ENCODE data around the gene EIF2AK3. TPM values are rescaled to one million over a fixed set of nuclear protein-coding genes. Genes with fewer than 3 reads are reported as not detected.

The EIF2AK3 gene
- total and polyA plus RNA-seq, 2 of the 4 experiments (the other 2 are of a cell fraction) = 7.9 to 22.8 TPM

- Histone ChIP-seq H3K18ac (ENCODE audit: low read depth, low read length) (no peak overlapping the region), H3K4me3 (ENCODE audit: insufficient read depth, low read depth, low read length) (no peak overlapping the region), H3K4me2 (ENCODE audit: low read depth, low read length) (no peak overlapping the region), H2AK9ac (replicated peaks; ENCODE audit: low read depth, low read length, poor library complexity) (no peak overlapping the region), H3K9ac (ENCODE audit: low read depth, low read length) (no peak overlapping the region), H3K23ac (ENCODE audit: low read depth, low read length) (no peak overlapping the region; the same call in 1 of the 2 replicates), H3K56ac (ENCODE audit: extremely low read depth, insufficient read depth, low read length) (no peak overlapping the region), H2BK5ac (ENCODE audit: low read depth, low read length, poor library complexity, severe bottlenecking) (no peak overlapping the region), H4K5ac (ENCODE audit: low read depth, low read length) (no peak overlapping the region), H3K36me3 (ENCODE audit: control insufficient read depth, insufficient read depth, low read length) (peaks cover 2% of the 10 kb centered on the region), H2BK15ac (ENCODE audit: low read depth, low read length) (no peak overlapping the region), H3K4ac (ENCODE audit: low read depth, low read length) (no peak overlapping the region), H4K91ac (ENCODE audit: insufficient read depth, low read depth, low read length) (no peak overlapping the region), H3K14ac (replicated peaks; ENCODE audit: low read depth, low read length) (no peak overlapping the region), H3K27ac (ENCODE audit: insufficient read depth, low read length) (no peak overlapping the region), H2BK20ac (ENCODE audit: low read depth, low read length) (no peak overlapping the region), H2AK5ac (ENCODE audit: low read depth, low read length) (no peak overlapping the region), H4K8ac (ENCODE audit: low read depth in 2 of 2, low read length in 2 of 2) (no peak overlapping the region), H3K9me1 (ENCODE audit: insufficient read depth, low read length) (peaks cover 8% of the 10 kb centered on the region), H2AFZ (replicated peaks; ENCODE audit: low read length, poor library complexity) (no peak overlapping the region), H3K9me3 (ENCODE audit: control insufficient read depth, insufficient read depth, low read length) (no peaks in the 10 kb centered on the region), H3K79me1 (ENCODE audit: low read depth in 1 of 2, low read length in 2 of 2) (peaks cover 39 to 73% of the 10 kb centered on the region in 2 experiments), H3K27me3 (ENCODE audit: control insufficient read depth, insufficient read depth, low read length) (no peaks in the 10 kb centered on the region), H4K20me1 (ENCODE audit: insufficient read depth, low read length) (peaks cover 48% of the 10 kb centered on the region), H3K4me1 (ENCODE audit: control insufficient read depth, insufficient read depth, low read length) (peaks cover 10% of the 10 kb centered on the region; the same call in 1 of the 2 replicates), H2BK120ac (ENCODE audit: low read depth, low read length) (no peak overlapping the region)
- dilution Hi-C loops (cut with HindIII; ENCODE audit: low sequenced_read_pairs, unreplicated experiment) = no loop called here
- intact Hi-C loops (cut with micrococcal nuclease) = no loop called here
- ChIA-PET CTCF (interaction anchor here (1.2 kb wide), 1 partner anchor 24 kb away, joined by 4 read pairs; no protein-coding TSS in a partner anchor), POLR2A (ENCODE audit: unreplicated experiment) (no interaction called here)
- ATAC-seq (ENCODE audit: low read depth) (no peak), DNase-seq (no peak)
- TF ChIP-seq RCOR1 (IDR thresholded peaks at IDR 0.05; ENCODE audit: insufficient replicate concordance, low read length) = no peak
- TF ChIP-seq FOS (IDR thresholded peaks at IDR 0.05; ENCODE audit: low read depth, low read length) = no peak
- TF ChIP-seq SMC3 (IDR thresholded peaks at IDR 0.05; ENCODE audit: low read depth, low read length) = no peak
- TF ChIP-seq RAD21 (IDR thresholded peaks at IDR 0.05; ENCODE audit: low read length) = no peak
- no peak for TF ChIP-seq USF2 (IDR thresholded peaks at IDR 0.05; ENCODE audit: low read depth, low read length)
- TF ChIP-seq BHLHE40 (IDR thresholded peaks at IDR 0.05; ENCODE audit: low read depth, low read length) = no peak
- TF ChIP-seq CHD1 (IDR thresholded peaks at IDR 0.05; ENCODE audit: low read depth, low read length) = no peak
- TF ChIP-seq POLR2A (IDR thresholded peaks at IDR 0.05; ENCODE audit: low read depth, low read length) = no peak
- TF ChIP-seq MAFK (IDR thresholded peaks at IDR 0.05; ENCODE audit: low read depth, low read length) = no peak
- TF ChIP-seq RFX5 (IDR thresholded peaks at IDR 0.05; ENCODE audit: low read depth, low read length) = no peak
- no peak for TF ChIP-seq MAZ (IDR thresholded peaks at IDR 0.05; ENCODE audit: borderline replicate concordance, low read depth, low read length)
- no peak for TF ChIP-seq NFE2L2 (IDR thresholded peaks at IDR 0.05; ENCODE audit: low read depth, low read length)
- no peak for TF ChIP-seq ELK1 (IDR thresholded peaks at IDR 0.05; ENCODE audit: borderline replicate concordance, low read depth, low read length)
- in situ Hi-C loops (cut with MboI; ENCODE audit: low sequenced_read_pairs) = no loop called here
- WGBS, 2 experiments (ENCODE audit: extremely low coverage in 2 of 2, insufficient read length in 1 of 2) = 85% methylated on average over 2 of the region's 3 CpGs; no CpG with 5 or more reads in 1 of the 2 experiments
- BruUV-seq (replicated peaks) = no TSS peak
Observed at GRCh38 chr2:88615822-88616221, 11.4 kb downstream of the EIF2AK3 start.
